ENCODE results near the gene MYO9A.
"Not testable (repeated sequence)": the region's sequence is repeated elsewhere in the genome, so short reads cannot be mapped to it uniquely, and the experiment has no call there.

Gene MYO9A

DNA sequence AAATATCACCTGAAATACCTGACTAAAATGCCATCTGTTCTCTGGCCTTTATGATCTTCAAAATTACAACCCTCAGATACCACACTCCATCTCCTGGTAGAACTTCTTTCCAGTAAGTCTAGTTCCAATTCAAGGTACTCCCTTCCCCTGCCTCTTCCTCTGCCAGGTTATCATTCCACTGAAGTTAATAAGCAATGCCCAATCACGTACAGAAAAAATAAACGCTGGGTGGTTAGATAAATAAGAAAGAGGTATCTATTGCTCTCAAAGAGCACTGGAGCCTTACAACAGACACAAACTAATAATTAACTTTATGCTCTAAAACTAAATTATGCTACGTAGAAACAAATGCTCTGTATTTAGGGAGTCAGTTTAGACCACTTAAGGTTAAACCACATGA lies 112.5 kb downstream of the MYO9A start:
- no peak for DNase-seq (ENCODE audit: low read depth, low spot score)

GRCh38 chr15:71999807-72000206 lies 118.1 kb downstream of the MYO9A start:
- H3K4me3 ChIP-seq (ENCODE audit: low read length) = no peak overlapping the region

More for the DNA sequence above, 112.5 kb downstream of the MYO9A start:
- H3K4me3 ChIP-seq (ENCODE audit: low read length) = no peak overlapping the region

GRCh38 chr15:71998717-71999116 lies 119.2 kb downstream of the MYO9A start:
- not testable (repeated sequence) for H3K4me3 ChIP-seq (ENCODE audit: low read length); DNase-seq (ENCODE audit: low read depth, low spot score)

More at GRCh38 chr15:71999807-72000206, 118.1 kb downstream of the MYO9A start:
- no peak for DNase-seq (ENCODE audit: low read depth, low spot score)

DNA sequence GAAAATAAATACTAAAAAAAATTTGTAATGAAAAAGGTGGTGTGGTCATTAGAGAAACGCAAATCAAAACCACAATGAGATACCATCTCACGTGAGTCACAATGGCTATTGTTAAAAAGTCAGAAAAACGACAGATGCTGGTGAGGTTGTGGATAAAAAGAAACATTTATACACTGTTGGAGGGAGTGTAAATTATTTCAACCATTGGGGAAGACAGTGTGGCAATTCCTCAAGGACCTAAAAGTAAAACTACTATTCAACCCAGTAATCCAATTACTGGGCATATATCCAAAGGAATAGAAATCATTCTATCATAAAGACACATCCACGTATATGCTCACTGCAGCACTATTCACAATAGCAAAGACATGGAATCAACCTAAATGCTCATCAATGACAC lies 120.3 kb downstream of the MYO9A start:
- H3K4me3 ChIP-seq (ENCODE audit: low read length) = no peak overlapping the region
- no peak for DNase-seq (ENCODE audit: low read depth, low spot score)

DNA sequence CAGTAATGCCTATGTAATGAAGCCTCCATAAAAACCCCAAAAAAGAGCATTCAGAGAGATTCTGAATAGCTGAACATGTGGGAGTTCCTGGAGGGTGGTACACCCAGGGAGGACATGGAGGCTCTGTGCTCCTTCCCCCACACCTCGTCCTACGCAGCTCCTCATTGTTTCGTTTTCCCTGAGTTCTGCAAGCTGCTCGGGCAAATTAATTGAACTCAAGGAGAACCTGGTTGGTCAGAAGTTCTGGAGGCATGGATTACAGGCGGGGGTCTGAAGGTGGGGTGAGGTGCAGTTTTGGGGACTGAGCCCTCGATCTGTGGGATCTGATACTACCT lies 142.2 kb downstream of the MYO9A start:
- DNase-seq (ENCODE audit: low read depth, low spot score) = no peak
- no peak overlapping the region for H3K4me3 ChIP-seq (ENCODE audit: low read length)

- H3K4me3 ChIP-seq (ENCODE audit: low read length) = no peak overlapping the region
- no peak for DNase-seq (ENCODE audit: low read depth, low spot score)
Observed at GRCh38 chr15:71974211-71974610, 143.7 kb downstream of the MYO9A start.

- DNase-seq (ENCODE audit: low read depth, low spot score) = no peak
- H3K4me3 ChIP-seq (ENCODE audit: low read length) = no peak overlapping the region
Observed at GRCh38 chr15:71973366-71973765, 144.6 kb downstream of the MYO9A start.

GRCh38 chr15:71971905-71972304 lies 146.0 kb downstream of the MYO9A start:
- no peak for DNase-seq (ENCODE audit: low read depth, low spot score)
- H3K4me3 ChIP-seq (ENCODE audit: low read length) = no peak overlapping the region

- DNase-seq (ENCODE audit: low read depth, low spot score) = no peak
- no peak overlapping the region for H3K4me3 ChIP-seq (ENCODE audit: low read length)
Observed at GRCh38 chr15:71970435-71970834, 147.5 kb downstream of the MYO9A start.

- no peak for DNase-seq (ENCODE audit: low read depth, low spot score)
- no peak overlapping the region for H3K4me3 ChIP-seq (ENCODE audit: low read length)
Observed at GRCh38 chr15:71962537-71962936, 155.4 kb downstream of the MYO9A start.

DNA sequence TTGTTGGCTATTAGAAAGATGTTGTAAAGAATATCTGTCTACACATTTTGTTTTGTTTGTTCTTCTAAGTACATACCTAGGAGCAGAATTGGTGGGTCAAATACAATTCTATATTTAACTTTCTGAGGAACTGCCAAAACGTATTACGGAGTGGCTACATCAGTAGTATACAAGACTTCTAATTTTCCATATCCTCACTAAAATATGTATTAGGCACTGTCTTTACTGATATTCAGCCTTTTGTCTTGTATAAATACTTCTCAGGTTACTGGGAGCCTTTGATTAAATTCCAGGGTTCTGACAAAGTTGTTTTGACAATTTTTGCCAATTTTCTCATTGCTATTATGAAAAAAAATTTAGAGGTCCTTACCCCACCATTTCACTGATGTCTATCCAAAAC lies 160.9 kb downstream of the MYO9A start:
- no peak for DNase-seq (ENCODE audit: low read depth, low spot score)

GRCh38 chr15:71951134-71951533 lies 166.8 kb downstream of the MYO9A start:
- H3K4me3 ChIP-seq (ENCODE audit: low read length) = no peak overlapping the region
- DNase-seq (ENCODE audit: low read depth, low spot score) = no peak

More for the DNA sequence above, 160.9 kb downstream of the MYO9A start:
- H3K4me3 ChIP-seq (ENCODE audit: low read length) = no peak overlapping the region

DNA sequence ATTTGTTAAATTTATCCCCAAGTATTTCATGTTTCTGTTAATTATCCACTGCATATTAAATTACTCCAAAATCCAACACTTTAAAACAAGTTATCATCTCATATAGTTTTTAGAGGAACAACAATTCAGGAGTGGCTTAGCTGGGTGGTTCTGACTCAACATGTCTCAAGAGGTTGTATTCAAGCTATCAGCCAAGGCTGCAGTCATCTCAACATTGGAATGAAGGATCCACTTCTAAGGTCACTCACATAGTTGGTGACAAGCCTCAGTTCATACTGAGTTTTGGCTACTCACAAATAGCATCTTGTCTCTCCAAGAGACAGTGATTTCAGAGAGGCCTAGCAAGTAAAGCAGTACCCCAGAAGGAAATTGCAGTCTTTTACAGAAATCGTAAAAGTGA lies 172.9 kb downstream of the MYO9A start:
- no peak for DNase-seq (ENCODE audit: low read depth, low spot score)
- H3K4me3 ChIP-seq (ENCODE audit: low read length) = no peak overlapping the region

- DNase-seq (ENCODE audit: low read depth, low spot score) = no peak
- H3K4me3 ChIP-seq (ENCODE audit: low read length) = no peak overlapping the region
Observed at GRCh38 chr15:71943806-71944205, 174.1 kb downstream of the MYO9A start.

DNA sequence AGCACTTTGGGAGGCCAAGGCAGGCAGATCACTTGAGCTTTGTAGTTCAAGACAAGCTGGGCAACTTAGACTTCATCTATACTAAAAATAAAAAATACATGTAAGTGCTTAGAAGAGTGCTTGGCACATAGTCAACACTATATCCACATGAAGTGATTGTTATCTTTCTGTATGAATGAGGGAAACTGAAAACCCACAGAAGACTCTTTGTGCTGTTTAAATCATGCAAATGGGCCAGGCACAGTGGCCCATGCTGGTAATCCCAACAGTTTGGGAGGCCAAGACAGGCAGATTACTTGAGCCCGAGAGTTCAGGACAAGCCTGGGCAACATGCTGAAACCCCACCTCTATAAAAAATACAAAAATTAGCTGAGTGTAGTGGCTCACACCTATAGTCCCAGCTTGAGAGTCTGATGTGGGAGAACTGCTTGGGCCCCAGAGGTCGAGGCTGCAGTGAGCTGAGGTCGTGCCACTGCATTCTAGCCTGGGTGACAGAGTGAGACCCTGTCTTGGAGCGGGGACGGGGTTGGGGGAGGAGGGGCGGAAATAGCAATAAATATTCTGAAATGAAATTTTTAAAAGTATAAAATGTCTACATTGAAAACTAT lies 177.9 kb downstream of the MYO9A start:
- DNase-seq (ENCODE audit: low read depth, low spot score) = no peak

DNA sequence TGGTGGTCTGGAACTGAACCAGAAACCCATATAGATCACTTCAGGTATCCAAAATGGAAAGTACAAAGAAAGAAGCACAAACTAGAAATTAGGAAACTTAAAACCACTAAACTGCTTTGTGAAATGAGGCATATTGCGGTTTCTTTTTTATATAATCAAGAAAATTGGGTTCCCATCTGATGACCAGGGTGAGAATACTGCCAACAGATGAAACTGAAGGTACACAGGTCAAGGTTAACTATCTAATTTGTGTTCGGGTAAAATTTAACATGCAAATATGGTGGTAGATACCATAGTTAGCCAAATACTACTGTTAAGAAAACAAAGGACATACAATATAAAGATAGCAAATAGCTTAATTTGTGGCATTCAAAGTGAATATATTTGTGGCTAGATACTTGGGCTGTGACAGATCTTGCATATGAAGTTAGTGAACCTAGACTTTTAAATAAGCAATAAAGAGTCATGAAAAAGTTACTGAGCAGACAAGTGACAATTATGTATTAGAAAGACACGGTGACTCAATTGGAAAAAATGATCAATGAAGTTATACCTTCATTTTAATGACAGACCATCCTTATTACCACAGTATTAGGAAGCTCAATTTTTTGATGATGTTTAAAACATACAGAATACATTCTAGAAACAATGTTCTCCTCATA lies 180.2 kb downstream of the MYO9A start:
- no peak for DNase-seq (ENCODE audit: low read depth, low spot score)
- H3K4me3 ChIP-seq (ENCODE audit: low read length) = no peak overlapping the region

More for the DNA sequence above, 177.9 kb downstream of the MYO9A start:
- no peak overlapping the region for H3K4me3 ChIP-seq (ENCODE audit: low read length)

DNA sequence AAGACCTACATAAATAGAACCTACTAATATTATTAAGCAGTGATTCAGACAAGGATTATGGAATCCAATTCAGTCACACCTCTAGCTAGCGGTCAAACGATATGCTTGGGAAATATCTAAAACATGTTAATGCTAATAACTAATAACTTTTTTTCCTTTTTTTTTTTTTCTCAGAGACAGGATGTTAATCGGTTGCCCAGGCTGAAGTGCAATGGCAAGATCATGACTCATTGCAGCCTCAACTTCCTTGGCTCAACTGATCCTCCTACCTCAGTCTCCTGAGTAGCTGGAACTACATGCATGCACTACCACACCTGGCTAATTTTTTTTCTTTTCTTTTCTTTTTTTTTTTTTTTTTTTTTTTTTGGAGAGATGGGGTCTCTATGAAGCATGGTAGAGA lies 183.5 kb downstream of the MYO9A start:
- DNase-seq (ENCODE audit: low read depth, low spot score) = no peak
- no peak overlapping the region for H3K4me3 ChIP-seq (ENCODE audit: low read length)

GRCh38 chr15:71932689-71933088 lies 185.3 kb downstream of the MYO9A start:
- H3K4me3 ChIP-seq (ENCODE audit: low read length) = no peak overlapping the region
- no peak for DNase-seq (ENCODE audit: low read depth, low spot score)

DNA sequence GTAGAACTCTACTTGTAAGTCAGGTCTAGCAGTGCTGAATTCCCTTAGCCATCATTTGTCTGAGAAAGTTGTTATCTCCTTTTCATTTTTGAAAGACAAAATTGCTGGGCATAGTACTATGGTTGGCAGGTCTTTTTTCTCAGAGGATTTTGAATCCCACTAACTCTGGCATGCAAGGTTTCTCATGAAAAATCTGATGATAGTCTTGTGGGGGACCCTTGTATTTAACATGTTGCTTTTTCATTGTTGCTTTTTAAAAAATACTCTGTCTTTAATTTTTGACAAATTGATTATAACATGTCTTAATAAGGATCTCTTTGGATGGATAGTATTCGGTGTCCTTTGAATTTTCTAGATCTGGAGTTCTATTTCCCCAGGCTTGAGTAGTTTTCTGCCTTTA lies 186.7 kb downstream of the MYO9A start:
- no peak for DNase-seq (ENCODE audit: low read depth, low spot score)
- no peak overlapping the region for H3K4me3 ChIP-seq (ENCODE audit: low read length)

- no peak for DNase-seq (ENCODE audit: low read depth, low spot score)
Observed at GRCh38 chr15:71925145-71925544, 192.8 kb downstream of the MYO9A start.

GRCh38 chr15:71921191-71921590 lies 196.8 kb downstream of the MYO9A start:
- no peak for DNase-seq (ENCODE audit: low read depth, low spot score)
- no peak overlapping the region for H3K4me3 ChIP-seq (ENCODE audit: low read length)

More at GRCh38 chr15:71925145-71925544, 192.8 kb downstream of the MYO9A start:
- H3K4me3 ChIP-seq (ENCODE audit: low read length) = no peak overlapping the region

Measured in Jurkat, Clone E6-1 (cell line).